HG03159 (cell line): Measurements from ENCODE around the gene MPZL1.
A peak's percentile ranks its signal among the peaks of the same experiment; 100 is the strongest.

ENCODE experiments used
- ATAC-seq: cut with Tn5 transposase; IDR thresholded peaks from one replicate; pipeline ENCODE4 v1.9.1; 2021; ENCODE audit warnings: mild to moderate bottlenecking, moderate library complexity; ENCODE audit not compliant: unreplicated experiment

The MPZL1 gene

DNA sequence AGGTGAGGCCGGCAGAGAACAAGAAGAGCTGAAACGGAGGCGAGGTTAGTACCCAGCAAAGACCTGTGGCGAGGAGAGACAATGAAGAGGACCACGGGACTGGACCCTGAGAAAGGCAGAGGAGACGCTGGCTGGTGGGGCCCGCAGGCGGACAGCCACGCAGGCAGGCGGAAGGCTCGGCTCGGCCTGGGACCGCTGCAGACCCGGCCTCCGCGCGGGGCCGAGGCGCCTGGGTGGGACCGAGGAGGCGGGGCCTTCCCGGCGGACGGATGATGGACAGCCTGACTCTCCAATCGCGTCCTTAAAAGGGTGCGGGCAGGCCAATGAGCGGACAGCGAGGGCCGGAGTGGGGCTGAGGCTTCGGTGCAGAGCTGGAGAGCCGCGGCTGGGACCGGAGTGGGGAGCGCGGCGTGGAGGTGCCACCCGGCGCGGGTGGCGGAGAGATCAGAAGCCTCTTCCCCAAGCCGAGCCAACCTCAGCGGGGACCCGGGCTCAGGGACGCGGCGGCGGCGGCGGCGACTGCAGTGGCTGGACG, at the start of gene MPZL1:
Gene MPZL1, plus strand, starts transcription at position 366 of the 535 bp plus-strand sequence. CDS start 170 bp downstream, outside the sequence.
- peak; percentile 95 for ATAC-seq

DNA sequence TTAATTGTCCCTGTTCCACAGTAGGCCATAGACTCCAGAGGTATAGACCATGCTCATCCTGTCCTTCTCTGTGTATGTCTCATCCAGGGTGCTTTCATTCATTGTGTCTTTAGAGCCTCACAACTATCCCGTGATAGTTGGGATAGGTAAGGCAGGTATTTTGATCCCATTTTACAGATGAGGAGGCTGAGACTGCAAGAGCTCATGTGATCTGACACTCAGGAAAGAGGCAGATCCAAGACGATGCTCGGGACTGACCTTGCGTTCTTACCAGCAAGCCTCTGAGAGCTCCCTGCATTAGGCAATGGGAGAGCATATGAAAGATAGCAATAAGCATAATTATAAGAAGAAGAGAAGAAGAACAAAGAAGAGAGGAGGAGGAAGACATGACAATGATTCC, 49.0 kb upstream of the MPZL1 start:
- ATAC-seq, result no peak

DNA sequence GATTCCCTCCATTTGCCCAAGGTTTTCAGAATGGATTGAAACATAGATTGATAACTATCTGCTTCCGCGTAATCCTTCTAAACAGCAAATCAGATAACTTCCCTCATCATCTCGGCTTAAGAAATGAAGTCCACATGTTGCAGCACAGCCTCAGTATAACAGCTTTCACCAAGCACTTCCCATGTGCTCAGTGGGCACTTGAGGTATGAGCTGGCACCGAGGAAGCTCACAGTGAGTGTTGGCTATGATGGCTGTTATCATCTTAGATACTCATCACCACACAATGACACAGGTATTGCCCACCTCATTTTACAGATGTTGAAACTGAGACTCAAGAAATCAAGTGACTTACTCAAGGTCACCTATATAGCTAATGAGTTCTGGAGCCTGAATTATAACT, 48.5 kb upstream of the MPZL1 start:
- no peak for ATAC-seq

DNA sequence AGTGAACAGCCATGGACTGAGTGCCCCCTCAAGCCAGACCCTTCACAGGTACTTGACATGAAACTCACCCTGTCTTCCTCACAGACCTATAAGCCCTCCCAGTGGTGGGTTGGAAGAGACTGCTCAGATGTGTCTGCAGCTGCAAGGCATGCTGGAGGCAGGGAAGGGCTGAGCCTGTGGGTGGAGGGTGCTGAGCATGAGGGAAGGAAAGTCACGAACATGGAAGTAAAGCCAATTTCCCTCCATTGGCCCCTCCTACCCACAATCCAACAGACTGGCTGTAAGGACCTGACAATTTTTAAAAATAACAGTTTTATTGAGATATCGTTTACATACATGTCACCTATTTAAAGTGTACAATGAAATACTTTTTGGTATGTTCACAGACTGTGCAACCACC, 47.6 kb upstream of the MPZL1 start:
- ATAC-seq, result no peak

DNA sequence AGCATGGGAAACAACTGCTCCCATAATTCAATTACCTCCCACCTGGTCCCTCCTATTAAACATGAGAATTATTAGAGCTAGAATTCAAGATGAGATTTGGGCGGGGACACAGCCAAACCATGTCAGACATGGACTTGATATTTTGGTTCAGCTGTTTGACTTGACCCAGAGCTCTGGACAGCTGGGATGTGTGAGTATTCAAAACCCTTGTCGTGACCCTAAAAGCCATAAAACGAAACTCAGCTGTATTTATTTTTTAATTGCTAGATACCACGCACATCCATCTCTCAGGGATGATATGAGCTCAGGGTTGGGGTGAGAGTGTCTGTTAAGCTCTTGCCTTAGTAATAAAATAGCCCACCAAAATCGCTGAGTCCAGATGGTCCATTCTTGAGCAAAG, 46.3 kb upstream of the MPZL1 start:
- no peak for ATAC-seq

DNA sequence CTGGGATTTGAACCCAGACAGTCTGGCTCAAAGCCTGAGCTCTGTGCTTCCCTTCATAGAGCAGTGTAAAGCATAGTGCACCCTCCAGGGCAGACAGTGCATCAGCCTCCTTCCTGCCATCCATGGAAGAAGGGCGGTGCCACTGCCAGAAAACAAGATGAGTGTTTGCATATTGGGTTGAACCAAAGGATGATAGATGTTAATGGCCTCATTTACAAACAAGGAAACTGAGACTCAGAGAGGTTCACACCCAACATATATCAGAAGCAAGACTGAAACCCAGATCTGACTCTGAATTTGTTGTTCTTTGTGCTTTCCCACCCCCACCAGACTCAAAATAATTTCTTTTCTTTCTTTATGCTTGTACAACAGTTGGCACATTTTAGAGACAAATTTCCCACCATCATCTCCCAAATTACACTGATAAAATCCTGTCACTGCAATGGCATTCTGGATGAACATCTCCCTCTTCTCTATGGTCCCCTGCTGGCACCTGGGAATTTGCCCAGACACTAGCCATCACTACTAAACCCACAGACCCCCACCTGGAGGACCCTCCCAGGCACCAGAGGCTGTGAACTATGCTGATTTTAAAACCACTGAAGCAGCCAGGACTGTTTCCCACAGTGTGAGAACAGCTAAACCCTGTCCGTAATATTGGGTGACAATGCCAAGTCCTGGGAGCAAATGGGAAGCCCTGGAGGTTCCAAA, 45.4 kb upstream of the MPZL1 start:
- no peak for ATAC-seq

DNA sequence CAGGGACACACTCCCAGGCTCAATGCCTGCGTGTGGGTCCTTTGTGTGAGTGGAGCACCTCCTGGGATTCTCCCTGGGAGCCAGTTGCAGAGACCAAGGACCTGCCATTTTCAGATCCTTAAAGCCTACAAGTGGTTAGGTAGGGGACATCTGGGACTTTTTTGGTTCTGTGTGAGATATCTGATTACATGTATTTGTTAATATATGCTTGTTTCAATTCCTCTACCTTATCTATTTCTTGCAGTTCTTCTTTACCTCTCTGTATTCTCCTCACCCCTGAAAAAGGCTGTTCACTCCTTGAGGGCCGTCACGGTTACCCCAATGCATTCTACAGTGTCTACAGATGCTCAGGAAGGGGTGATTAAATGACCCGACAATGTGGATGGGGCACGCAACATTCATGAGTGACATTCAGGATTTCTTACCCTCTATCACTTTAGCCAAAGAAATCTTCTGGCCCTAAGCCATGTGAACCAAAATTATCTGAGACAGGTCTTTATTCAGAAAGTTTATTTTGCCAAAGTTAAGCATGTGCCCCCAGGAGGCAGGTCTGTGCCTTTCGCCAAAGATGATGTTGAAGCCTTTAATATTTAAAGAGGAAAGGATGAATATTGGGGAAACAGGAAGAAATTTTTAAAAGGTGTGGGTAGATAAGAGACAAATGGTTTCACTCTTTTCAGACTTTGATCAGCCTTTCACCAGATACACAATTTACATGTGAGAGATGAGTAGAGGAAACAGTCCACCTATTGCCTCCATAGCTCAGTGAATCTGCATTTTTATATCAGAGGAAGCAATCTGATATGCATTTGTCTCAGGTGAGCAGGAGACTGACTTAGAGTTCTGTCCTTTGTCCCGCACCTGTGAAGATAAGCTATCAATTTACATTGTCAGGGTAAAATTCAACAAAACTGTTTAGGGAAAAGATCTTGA, 44.6 kb upstream of the MPZL1 start:
- no peak for ATAC-seq

DNA sequence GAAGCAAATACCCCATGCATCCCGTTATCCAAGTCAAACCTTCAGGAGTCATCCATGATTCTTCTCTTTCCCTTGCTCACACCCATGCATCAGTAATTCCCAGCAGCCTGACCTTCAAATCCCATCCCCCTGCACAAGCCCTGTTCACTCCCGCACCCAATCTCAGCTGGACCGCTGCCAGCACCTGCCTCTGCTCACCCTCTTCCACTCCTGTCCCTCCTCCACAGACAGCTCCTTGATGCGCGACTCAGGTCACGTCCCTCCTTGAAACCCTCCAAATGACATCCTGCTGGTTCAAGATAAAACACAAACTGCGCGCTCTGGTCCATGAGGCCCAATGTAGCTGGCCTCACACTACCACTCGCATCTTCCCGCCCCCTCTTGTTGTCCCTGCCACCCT, 43.4 kb upstream of the MPZL1 start:
- ATAC-seq, result no peak

DNA sequence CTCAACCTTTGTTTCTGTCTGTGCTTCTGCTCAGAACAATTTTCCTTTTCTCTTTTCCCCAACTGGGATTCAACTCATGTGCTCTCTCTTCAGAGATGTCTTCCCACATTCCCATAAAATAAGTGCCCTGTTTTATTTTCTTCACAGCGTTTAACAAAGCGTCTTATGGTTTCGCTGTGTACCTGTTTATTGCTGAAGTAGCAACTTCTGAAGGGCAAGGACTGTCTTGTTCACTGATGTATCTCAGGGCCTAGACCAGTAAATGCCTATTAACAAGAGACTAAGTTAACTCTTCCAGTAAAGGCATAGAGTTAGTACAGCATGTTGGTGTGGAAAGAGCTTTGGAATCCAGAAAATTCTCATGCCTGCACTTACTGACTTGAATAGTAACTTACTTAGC, 42.9 kb upstream of the MPZL1 start:
- ATAC-seq, result no peak

DNA sequence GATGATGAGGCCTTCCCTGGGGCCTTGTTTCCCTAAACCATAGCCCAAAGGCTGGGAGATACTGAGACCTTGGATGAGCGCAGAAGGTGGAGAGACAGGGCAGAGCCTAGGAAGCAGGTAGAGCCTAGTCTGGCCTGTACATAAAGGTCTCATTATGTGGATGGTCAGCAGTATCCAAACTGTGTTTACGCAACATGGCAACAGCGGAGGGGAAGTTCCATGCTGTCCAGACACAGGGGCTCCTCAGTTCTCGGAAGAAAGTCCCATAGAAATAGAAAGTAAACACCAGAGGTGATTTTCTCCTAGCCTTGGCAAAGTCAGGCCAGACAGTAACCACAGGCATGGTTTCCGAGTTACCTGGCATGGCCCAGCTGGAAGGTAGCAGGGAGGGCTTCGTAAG, 42.1 kb upstream of the MPZL1 start:
- no peak for ATAC-seq

DNA sequence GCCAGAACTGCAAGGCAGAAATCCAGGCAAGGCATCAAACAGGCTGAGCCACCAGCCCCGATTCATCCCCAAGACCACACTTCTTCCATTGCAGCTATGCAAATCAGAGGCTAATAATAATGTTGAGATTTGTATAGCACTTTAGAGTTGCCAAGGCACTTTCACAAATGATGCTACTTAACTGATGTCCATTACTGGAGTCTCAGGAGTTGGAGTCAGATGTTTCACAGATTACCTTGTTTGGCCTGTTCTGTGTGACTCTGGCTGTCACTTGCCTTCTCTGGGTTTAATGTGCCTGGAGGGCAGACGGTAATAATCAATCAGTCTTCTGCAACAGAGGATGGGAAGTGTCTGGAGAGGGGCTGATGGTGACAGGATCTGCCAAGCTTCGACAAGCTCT, 40.8 kb upstream of the MPZL1 start:
- no peak for ATAC-seq

DNA sequence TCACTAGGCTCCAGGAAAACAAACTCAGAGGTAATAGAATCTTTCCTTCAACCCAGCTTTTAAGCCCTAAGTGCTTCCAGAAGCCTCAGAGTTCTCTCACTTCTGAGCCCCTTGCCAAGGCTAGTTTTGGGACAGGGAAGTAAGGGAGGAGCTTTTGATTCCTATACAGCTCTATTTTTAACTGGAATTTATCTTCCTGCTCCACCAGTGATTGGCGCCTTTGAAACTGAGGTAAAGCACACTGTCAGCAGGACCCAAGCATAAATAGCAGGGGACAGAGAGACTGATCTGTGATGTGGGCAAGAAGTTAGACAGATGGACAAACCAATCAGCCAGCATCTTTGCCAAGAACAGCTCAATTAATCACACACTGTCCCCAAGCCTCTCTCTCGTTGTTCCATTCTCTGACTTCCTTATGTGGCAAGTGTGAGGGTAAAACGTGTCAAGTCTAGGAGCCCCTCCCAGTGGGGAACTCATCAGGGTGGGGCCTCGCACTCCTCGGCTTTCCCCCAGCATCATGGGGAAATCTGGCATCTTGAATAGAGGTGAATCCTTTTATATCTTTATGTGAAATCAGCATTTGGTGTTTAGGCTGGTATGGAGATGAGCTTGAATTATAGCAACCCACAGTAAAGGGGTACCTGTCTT, 40.2 kb upstream of the MPZL1 start:
- ATAC-seq, result no peak

DNA sequence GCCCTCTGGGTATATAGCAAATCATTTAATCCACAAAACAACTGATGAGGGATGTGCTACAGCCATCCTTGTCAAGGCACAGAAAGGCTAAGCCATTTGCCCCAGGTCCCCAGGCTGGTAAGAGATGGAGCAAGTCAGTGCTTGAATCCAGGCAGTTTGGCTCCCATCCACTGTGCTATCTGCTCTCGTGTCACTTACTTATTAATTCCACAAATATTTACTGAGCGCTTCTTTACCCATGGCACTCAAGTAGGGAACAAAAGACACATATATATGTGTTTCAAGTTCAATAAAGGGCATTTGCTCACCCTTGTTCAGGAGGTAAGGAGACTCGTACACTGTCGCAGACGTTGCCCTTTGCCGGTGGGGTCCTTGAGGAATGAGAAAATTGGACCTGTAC, 38.6 kb upstream of the MPZL1 start:
- no peak for ATAC-seq

DNA sequence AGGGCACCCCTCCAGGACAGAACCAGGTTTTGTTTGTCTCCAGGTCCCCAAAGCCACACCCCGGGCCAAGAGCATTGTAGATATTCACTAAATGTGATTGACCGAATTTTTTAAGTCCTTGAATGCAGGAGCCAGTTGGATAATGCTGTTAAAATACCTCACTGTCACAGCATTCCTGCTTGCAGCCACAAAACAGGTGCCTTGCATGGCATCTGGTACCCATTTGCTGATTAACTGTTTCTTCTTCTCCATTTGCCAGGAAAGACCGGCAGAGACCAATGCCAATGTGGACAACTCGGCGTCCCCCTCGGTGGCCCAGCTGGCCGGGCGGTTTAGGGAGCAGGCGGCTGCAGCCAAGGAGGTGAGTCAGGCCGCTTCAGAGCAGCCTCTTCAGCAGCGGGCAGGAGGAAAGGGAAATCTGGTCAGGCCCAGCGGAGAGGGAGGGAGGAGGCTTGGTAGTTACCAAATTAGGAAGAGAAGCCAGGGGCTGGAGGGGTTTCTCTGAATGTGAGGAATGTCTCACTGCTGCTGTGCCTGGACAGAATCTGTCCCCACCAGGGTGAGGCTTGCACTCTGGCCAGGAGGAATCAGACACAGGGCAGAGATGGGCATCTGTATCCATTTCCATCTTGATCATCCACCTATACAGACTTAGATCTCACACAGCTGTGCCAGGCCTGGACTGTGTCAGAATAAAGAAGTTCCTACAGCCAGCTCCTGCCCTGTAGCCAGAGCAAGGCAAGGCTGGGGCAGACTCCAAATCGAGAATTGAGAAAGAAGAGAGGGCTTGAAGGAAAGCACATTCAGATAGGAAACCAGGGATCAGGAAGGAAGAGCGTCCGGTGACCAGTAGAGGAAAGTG, 37.9 kb upstream of the MPZL1 start:
- no peak for ATAC-seq

DNA sequence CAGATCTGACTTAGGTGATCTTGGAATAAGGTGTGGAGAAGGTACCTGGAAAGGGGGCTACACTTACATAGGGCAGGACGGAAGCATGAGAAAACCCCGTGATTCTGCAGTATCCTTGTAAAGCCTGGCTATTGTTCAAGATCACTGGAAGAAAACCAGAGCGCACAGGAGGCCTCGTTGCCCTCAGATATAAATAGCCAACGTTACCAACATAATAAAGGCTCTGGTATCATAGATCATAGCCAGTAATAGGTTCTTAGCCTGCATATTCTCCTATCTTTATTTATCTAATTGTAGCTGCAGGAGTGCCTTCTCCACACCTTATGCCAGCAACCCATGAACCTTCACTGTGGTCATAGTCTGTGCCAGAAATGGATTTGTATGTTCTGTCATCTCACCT, 35.9 kb upstream of the MPZL1 start:
- ATAC-seq, result no peak

DNA sequence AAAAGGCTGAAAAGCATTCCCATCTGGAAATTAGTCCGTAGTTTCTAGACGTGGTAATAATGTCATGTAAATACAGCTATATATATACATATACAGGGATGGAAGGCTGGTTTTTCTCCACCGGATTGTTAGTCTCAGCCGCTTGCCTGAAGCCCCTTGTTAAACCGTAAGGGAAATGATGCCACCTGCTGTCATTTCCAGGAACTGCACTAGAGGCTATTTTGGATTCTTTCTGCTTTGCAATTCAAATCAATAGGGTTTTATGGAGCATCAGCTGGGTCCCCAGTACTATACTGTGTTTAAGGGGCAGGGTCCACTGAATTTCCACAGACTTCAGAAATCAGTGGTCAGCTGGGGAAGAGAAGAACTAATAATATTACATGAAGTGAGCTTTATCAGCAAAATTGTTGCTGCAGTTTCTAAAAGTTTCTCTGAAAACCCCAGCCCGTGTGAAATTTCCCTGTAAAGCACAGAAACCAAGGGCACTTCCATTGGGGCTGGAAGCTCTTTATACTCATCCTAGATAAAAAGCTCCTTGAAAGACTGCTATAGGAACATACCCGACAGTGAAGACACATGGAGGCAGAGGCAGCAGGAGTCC, 33.8 kb upstream of the MPZL1 start:
- no peak for ATAC-seq

DNA sequence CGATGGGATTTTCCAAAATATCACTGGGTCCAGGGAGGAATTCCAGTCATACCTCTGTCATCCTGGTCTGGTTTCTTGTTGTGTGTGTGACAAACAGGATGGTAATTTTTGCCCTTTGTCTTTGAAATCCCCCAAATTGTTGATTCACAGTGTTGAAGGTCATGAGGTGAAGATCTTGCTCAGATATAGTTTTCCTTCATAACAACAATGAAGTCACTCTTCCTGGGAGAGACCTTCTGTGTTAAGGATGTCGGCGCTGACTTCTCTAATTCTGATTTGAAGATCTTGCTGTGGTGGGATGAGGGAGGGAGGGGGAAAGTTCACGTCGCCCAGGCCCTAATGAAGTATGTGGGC, 32.2 kb upstream of the MPZL1 start:
- no peak for ATAC-seq

DNA sequence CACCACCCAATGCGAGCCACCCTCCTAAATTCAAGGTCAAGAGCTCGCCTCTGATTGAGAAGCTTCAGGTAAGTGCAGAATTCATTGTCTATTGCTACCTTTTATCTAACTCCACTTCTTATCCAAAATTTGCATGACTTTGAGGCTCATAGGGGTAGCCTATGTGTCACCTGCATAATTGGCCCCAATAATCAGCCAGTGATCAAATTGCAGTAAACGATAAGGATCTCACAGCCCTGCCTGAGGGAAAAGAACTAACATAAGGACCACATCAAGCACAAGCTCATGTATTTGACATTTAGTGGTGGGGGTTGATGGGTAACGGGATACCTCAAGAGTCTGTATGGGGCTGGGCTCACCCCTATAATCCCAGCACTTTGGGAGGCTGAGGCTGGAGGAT, 31.7 kb upstream of the MPZL1 start:
- no peak for ATAC-seq

DNA sequence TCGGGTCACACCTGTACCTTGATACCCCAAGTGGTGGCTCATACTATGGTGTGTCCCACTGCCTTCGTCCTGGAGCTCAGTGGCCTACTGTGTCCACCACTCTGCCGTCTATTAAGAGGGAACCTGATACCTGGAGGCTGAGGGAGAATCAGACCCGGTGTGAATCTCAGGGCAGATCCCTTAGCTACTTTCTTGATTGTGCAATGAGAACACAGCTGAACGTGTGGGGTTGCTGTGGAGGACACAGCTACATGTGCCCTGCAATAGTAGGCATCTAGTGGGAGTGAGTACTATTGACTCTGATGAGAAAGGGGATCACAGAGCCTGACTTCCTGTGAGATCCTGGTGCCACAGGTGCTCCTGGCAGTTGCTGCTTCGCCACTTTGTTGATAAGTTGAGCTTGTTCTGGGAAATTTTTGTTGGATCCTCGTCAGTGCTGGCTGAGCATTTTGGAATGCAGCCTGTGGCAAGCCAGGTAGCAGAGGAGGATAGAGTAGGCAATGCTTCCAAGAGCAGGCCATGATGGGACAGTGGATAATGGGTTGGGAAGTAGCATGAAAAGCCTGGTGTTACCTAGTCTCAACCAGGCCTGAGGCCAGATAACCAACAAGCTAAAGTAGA, 28.2 kb upstream of the MPZL1 start:
- ATAC-seq, result no peak

DNA sequence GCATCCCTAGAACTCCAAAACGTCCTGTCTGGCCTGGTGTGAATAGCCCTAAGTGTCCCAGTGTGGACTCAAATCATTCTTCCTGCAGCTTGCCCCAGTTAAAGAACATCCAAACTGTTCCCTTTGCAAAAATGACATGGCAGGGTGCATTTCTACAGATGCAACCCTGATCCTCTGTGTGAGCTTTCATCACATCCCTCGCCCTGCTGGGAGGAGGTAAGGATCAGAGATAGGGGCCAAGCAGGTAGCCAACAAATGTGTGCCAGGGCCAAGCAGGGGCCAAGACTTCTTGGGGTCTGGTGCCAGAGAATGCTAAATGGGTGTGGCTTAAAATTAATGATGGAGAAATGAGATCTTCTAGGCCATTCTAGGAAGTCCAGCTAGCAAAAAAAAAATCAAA, 27.1 kb upstream of the MPZL1 start:
- ATAC-seq, result no peak
